Fibroblast of peridontal ligament (primary cell): Measurements from ENCODE around the gene RAB8B.

Experiments used
- DNase-seq: peaks from one replicate; pipeline ENCODE4 v3.0.0-alpha.2; 2010; ENCODE audit errors: extremely low read depth

The RAB8B gene

GRCh38 chr15:63188926-63189871 is at the start of gene RAB8B:
TSS of gene RAB8B (plus strand) at chr15:63189606. CDS start at chr15:63189625, 19 bp downstream.
- peak; percentile 93 for DNase-seq

- DNase-seq = no peak
These were observed 48.5 kb upstream of the RAB8B start for GRCh38 chr15:63140936-63141335.

DNA sequence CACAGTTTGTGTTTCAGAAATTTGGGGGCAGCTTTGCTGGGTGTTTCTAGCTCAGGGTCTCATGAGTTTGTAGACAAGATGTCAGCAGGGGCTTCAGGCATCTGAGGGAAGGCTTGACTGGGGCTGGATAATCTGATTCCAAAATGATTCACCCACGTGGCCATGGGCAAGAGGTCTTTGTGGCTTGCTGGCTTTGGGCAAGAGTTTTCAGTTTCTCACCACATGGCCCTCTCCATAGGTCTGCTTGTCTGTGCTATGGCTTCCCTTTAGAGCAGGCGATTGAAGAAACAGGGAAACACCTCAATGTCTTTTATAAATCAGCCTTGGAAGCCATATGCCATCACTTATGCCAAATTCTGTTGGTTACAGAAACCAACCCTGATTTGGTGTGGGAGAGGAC is 44.0 kb upstream of the RAB8B start:
- no peak for DNase-seq

DNA sequence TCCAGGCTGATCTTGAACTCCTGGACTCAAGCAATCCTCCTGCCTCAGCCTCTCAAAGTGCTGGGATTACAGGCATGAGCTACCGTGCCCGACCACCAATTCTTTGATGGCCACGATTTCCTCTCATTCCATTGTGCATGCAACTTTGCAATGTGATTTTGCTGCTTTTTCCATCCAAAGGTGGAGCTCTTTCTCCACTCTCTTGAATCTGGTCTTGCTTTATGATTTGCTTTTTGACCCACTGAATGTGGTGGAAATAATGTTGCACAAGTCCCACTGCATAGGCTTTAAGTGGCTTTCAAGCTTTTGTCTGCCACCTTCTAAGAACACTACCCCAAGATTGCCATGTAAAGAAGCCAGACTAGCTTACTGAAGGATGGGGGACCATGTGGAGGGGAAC is 42.7 kb upstream of the RAB8B start:
- DNase-seq = peak; percentile 50

GRCh38 chr15:63151665-63152064 is 37.7 kb upstream of the RAB8B start:
- no peak for DNase-seq

DNA sequence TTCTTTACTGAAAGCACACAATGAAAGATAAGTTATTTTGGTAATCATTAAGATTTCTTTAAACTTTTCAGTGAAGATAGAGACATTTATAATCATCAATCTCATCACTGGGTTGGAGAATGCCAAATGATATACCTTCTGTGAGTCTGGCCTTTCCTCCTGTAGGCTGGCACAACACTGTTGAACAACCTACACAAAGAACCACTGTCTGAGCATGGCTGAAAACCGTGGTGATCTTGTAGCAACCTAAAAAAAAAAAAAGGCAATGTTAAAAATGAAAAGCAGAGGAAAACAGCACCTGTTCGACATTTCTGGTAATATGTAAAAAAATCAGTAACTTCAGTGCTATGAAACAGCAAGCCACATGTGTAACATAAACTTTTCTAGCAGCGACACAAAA is 33.9 kb upstream of the RAB8B start:
- DNase-seq = no peak

DNA sequence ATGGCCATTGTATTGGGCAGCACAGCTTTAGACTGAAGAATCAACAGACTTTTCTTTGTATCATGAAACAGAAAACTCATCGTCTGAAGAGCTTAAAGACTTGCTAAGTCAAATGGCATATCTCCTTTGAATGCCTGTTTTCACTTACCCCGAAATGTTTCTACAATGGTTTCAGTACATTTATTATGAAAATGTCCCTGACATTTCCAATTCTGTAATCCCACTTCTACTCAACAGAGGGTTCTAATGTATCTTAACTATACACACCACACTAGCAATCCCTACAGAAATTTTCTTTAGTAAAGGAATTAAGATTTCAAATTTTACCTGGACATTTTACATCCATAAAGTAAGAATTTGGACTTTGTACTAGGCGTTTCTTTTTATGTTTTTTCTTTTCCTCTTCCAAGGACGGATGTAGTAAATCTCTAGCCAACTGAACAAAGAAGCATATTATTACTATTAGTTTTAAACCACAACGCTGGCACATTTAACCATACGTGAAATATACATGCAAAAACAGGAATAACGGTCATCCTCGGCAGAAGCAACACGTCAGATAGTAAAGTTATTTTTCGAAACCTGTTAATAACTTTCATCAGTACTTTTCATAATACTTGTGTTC is 33.2 kb upstream of the RAB8B start:
- DNase-seq = peak; percentile 58

DNA sequence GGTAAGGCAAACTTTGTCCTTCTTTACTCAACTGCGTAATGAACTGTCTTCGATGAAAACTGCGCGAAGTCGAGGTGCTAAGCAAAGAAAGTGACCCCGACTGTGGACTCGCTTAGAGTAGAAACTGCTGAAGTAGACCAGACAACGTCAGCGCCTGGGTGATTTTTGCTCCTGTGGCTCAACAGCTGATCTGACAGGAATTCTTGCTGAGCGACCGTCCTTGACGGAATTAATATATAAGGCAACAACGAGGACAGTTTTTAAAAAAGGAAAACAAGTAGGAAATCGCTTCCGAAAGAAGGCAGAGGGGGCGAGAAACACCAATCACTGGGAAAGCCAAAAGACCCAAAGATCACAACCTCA is 32.7 kb upstream of the RAB8B start:
- DNase-seq = peak; percentile 61

GRCh38 chr15:63157118-63157843 is 32.1 kb upstream of the RAB8B start, which contains the start of gene RPS27L:
TSS of gene RPS27L (minus strand) at chr15:63157477. CDS start at chr15:63157405, 72 bp downstream.
- DNase-seq = peak; percentile 94

DNA sequence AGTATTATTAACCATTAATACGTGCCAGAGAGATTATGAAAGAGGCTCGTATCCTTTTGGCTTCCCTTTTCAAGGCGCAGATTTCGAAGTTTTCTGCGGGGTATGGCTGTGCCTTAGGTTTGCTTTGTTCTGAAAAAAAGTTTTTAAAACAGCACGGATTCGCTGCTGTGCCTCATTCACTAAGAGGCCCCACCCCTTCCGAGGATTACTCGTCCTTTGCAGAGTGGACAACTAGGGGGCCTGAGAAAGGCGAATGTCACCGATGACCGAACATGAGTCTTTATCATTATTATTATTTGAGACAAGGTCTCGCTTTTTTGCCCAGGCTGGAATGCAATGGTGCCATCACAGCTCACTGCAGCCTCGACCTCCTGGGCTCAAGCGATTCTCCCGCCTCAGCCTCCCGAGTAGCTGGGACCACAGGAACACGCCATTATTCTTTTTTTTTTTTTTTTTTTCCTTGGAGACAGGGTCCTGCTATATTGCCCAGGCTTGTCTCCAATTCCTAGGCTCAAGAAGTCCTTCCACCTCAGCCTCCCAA is 31.4 kb upstream of the RAB8B start:
- DNase-seq = peak; percentile 85

DNA sequence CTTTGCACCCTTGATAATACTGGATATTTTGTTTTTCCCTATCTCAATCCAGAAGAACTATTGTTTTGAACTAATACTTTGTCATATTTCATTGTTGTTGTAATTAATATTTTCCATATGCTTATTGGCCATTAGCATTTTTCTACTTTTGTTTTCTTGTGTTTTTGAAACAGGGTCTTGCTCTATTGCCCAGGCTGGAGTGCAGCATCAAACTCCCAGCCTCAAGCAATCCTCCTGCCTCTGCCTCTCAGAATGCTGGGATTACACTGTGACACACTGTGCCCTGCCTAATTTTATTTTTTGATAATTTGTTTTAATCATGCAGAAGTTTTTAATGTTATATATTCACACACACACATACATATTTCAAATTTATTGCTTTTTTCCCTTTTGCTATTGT is 28.8 kb upstream of the RAB8B start:
- DNase-seq = no peak

DNA sequence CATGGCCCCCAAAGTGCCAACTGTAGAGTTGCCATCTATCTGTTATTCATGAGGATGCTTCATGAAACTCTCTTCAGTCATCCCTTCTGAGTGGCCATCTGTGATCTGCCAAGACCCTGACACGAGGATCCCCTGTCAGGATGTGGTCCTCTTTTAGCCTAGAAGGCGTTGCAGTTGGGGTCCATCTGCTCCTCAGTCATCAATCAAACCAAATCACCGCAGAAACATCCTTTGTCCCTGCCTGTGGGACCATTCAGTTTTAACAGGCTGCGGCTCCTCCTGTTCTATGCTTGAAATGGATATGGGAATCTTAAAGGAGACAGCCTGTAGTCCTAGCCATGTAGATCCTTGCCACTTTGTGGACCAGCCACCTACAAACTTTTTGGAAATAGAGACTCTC is 26.2 kb upstream of the RAB8B start:
- DNase-seq = no peak

GRCh38 chr15:63165166-63165859 is 24.1 kb upstream of the RAB8B start:
- DNase-seq = no peak

DNA sequence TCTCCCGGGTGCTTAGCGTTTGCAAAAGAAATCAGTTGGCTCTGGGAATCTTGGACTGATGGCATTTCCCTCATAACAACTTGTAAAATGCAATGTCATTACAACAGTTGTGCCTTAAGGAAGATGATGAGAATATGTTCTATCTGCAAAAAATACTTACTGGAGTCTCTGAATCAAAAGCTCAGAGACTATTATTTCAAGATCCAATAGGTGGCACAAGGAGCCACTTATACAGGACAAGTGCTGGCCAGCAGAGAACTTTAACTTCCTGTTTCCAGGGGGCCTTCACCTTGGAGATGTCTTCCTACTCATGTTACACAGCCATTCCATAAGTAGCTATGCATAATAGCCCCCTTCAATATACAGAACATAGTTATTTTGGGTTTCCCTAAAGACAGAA is 23.2 kb upstream of the RAB8B start:
- peak; percentile 37 for DNase-seq

DNA sequence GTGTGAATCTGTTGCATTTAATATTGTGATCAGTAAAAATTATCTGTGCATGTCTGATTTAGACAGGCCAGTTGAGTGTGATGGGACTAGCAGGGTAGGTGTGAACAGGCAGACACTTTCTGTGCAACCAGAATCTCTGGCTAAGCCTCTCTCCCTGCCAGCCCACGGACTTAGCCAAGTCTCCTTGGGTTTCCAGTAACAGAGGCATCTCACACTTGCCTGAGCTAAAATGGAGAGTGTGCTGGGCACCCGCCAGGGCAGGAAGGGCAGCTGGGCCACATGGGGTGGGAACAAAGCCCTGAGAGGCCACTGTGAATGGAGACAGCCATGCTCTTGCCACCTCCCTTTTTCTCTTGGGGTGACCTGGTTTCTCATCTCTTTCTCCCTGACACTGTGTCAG is 19.6 kb upstream of the RAB8B start:
- DNase-seq = no peak

DNA sequence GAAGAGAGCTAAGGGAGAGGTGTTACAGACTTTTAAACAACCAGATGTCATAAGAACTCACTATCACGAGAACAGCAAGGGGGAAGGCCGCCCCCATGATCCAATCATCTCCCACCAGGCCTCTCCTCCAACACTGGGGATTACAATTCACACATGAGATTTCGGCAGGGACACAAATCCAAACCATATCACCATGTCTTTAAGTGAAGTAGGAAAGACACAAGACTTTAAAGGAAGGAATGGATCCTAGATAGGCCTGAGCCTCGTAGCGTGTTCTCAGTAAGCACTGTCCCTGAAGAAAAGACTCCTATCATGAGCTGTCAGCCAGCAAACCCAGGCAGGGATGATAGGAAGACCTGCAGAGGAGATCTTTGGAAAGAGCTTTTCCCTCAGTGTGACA is 17.0 kb upstream of the RAB8B start:
- DNase-seq = no peak

DNA sequence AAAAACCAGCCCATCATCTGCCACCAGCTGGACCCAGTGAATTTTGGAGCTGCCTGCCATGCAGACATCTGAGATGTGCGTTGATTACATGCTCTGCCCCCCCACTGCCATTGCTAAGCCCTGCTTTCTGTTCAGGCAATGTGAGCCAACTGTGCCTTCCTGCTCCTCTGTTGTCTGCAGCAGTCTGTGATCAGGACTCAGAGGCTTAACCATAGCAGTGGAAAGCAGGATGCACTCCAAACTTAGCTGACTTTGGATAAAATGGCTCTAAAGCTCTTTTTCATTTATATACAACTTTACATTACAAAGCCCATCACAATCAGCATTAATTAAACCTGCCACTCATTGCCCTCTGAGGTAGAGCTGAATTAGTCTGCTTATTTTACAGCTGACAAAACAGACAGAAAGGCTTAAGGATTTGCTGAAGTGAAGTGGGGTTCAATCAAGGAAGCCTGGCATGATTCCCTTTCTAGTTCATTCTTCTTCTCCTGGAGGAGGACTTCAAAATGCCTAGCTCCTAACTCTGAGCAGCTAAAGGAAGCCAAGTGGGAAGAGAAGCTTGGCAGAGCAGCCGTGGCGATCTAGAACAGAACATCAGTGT is 16.5 kb upstream of the RAB8B start:
- DNase-seq = peak; percentile 20

DNA sequence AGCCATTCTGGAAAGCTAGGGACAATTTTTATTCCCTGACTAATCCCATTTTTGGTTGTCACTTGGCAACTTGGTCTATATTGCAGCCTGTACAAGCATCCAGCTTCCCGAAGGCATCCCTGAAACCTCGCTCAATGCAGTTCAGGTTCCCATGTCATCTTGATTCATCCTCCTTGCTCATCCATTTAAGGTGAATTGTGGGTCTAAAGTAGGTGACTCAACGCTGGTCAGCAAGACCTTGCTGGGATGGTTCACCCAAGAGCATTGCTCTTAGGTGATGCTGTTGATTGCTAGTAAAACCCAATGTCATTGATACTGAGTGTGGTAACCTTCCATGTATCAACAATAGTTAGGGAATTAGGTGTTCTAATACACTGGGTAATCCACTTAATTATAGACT is 13.1 kb upstream of the RAB8B start:
- DNase-seq = no peak

DNA sequence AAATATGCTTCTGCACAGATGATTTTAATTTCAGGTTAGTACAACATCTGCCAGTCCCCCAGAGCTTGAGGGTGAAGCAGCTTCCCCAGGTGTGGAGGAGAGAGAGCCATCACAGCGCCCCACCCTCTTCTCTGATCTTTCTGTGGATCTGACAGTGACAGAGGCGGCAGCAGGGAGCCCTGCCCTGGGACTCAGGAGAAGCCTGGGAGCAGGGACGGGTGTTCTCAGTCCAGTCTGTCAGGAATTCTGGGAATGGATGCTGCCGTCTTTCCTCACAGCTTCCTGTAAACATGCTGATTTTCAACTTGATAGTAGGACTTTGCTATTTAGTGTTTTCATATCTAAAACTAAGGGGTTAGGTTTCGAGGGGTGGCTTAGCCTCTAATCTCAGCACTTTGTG is 11.4 kb upstream of the RAB8B start:
- no peak for DNase-seq

DNA sequence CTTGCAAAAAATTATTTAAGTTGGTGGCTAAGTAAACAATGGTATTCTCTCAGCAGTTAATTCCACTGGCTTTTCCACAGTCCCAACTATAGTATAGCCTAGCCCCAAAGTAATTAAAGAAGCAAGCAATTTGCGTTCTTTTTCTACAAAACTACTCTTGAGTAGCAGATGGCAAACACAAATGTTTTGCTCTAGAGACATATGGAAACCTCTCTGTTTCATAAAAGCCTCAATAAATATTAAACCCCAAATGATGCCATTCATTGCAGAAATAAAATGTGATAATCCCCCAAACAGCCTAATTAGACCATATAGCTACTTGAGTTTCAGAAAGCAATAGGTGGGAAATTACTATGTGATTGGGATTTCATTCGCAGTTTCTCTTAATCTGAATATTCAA is 8.7 kb upstream of the RAB8B start:
- DNase-seq = no peak

DNA sequence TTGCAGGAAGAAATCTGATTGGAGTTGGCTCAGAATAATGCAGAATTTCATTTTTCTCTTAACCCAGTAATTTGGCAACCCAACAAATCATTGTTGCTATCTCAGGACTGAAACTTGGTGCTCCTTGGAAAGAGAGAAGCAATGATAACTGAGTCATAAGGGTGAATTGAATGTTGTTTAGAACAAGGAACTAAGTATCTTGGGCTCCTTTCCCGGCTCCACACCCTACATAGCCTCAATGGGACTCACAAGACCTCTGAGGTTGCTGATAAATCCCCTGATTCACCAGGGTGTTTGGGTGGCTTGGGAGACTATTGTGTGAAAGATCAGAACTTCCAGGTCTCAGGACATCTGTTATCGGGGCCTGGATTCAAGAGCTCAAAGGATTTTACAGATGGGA is 7.8 kb upstream of the RAB8B start:
- DNase-seq = no peak
